ENCODE data around the gene BLOC1S2.
"Not testable (repeated sequence)": the region's sequence is repeated elsewhere in the genome, so short reads cannot be mapped to it uniquely, and the experiment has no call there.

- not testable (repeated sequence) for TF ChIP-seq CTCF (IDR thresholded peaks at IDR 0.05); KDM1A (IDR thresholded peaks at IDR 0.05; ENCODE audit: low read depth); CEBPB (IDR thresholded peaks at IDR 0.05); RFX5 (IDR thresholded peaks at IDR 0.05); ESRRA (IDR thresholded peaks at IDR 0.05; ENCODE audit: borderline replicate concordance, low read length); REST (IDR thresholded peaks at IDR 0.05); MYC (IDR thresholded peaks at IDR 0.05; ENCODE audit: borderline replicate concordance, low read length); POLR2A (IDR thresholded peaks at IDR 0.05; ENCODE audit: low read length); ZSCAN20 (CRISPR knock-in tag; IDR thresholded peaks at IDR 0.05); NFE2L2 (conservative IDR thresholded peaks at IDR 0.05; ENCODE audit: low read length); RCOR1 (IDR thresholded peaks at IDR 0.05; ENCODE audit: low read depth, low read length); SMC3 (IDR thresholded peaks at IDR 0.05); USF2 (IDR thresholded peaks at IDR 0.05)
Observed at GRCh38 chr10:100301123-100301522, 14.6 kb upstream of the BLOC1S2 start.

Data from A549 (cell line).